ENCODE results near the gene GNS.

DNA sequence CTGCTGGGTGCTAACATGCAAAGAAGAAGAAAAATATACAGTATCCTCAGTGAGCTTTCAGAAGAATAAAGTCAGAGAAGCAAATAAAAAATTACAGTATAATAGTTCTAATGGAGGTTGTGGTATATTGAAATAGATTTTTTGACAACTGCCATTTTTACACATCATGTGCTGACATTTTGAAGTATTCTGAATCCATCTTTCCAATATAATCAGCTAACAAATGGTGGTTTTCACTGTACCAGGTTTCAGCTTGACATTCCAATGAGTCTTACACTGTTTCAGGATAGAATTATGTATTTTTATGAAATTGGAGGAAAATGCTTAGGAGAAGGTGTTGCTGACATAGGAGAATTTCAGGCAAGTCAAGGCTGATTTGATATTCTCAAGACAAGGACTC, 39.0 kb upstream of the GNS start:
- TF ChIP-seq, protein P1, sequence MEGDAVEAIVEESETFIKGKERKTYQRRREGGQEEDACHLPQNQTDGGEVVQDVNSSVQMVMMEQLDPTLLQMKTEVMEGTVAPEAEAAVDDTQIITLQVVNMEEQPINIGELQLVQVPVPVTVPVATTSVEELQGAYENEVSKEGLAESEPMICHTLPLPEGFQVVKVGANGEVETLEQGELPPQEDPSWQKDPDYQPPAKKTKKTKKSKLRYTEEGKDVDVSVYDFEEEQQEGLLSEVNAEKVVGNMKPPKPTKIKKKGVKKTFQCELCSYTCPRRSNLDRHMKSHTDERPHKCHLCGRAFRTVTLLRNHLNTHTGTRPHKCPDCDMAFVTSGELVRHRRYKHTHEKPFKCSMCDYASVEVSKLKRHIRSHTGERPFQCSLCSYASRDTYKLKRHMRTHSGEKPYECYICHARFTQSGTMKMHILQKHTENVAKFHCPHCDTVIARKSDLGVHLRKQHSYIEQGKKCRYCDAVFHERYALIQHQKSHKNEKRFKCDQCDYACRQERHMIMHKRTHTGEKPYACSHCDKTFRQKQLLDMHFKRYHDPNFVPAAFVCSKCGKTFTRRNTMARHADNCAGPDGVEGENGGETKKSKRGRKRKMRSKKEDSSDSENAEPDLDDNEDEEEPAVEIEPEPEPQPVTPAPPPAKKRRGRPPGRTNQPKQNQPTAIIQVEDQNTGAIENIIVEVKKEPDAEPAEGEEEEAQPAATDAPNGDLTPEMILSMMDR (IDR thresholded peaks at IDR 0.05): no peak
- TF ChIP-seq POLR2A (IDR thresholded peaks at IDR 0.05): no peak

Measured in testis (tissue), 2 donors.